HG03469 (cell line): ENCODE results near the gene SELENOW.
"Not testable (repeated sequence)": the region's sequence is repeated elsewhere in the genome, so short reads cannot be mapped to it uniquely, and the experiment has no call there.

Experiments used
- ATAC-seq: cut with Tn5 transposase; IDR thresholded peaks from one replicate; pipeline ENCODE4 v1.9.1; 2021; ENCODE audit warnings: mild to moderate bottlenecking, moderate library complexity, moderate number of reproducible peaks; ENCODE audit not compliant: unreplicated experiment

The SELENOW gene

DNA sequence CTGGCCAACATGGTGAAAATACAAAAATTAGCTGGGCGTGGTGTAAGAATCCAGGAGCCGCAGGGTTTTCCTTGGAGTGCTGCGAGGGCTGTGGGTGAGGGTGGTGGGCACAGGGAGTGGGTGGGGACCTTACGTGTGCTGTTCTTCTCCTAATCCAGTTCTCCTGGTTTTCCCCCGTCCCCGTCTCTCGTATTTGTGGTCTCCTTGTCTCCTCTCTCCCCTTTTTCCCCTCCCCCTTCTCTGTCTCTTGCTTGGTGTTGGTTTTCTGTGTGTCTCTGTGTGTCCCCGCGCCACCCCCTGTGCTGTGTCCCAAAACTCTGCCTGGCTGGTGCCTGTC is 1.7 kb downstream of the SELENOW start:
- ATAC-seq, result no peak

DNA sequence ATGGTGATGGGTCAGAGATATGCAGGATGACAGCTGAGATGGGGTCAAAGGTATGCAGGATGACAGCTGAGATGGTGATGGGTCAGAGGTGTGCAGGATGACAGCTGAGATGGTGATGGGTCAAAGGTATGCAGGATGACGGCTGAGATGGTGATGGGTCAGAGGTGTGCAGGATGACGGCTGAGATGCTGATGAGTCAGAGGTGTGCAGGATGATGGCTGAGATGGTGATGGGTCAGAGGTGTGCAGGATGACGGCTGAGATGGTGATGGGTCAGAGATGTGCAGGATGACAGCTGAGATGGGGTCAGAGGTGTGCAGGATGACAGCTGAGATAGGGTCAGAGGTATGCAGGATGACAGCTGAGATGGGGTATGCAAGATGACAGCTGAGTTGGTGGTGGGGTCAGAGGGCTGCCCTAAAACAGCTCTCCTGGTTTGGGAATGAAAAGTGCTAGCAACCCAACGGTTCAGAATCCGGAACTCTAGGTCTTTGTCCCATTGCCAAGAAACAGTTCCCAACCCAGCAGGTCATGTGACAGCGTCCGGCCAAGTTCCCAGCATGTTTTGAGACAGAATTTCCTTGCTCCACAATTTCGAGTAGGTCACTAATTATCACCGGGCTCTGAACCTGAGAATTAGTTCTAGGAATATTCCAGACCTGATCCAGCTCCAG is 3.2 kb downstream of the SELENOW start:
- no peak for ATAC-seq

- no peak for ATAC-seq
Measured at GRCh38 chr19:47786566-47786965, 8.1 kb downstream of the SELENOW start.

DNA sequence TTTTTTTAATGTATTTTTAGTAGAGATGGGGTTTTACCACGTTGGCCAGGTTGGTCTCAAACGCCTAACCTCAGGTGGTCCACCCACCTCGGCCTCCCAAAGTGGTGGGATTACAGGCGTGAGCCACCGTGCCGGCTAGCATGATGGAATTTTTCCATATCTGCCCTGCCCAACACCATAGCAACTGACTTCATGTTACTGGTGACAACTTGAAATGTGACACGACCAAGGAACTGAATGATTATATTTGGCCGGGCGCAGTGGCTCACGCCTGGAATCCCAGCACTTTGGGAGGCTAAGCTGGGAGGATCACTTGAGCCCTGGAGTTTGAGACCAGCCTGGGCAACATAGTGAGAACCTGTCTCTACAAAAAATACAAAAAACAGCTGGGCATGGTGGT is 8.8 kb downstream of the SELENOW start:
- not testable (repeated sequence) for ATAC-seq

DNA sequence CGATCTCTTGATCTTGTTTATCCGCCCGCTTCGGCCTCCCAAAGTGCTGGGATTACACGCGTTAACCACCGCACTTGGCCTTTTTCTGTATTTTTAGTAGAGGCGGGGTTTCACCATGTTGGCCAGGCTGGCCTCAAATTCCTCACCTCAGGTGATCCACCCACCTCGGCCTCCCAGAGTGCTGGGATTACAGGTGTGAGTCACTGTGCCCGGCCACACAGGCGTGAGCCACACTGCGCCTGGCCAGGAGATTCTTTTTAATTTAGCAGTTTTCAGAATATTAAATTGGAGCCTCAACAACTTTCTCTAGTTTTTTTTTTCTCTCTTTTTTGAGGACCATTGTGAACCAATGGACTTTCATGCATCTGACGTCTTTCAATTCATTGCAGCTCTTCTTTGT is 11.3 kb downstream of the SELENOW start:
- not testable (repeated sequence) for ATAC-seq

DNA sequence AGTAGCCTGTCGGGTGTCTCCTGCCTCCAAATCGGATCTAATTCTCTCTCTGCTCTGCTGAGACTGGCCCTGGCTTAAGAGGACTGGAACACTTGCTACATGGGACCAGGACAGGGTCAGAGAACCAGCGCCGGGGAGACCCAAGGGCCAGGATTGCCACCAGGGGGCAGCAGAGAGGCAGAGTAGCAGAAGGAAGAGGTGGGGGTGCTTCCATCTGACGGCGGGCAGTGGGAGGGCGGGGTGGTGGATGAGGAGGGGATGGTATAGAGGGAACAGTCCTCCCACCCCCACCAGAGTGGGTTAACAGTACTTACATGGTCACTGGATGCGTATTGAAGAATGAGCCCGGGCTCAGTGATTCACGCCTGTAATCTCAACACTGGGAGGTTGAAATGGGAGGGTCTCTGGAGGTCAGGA is 11.9 kb downstream of the SELENOW start:
- ATAC-seq, result no peak

- ATAC-seq, result no peak
Measured at GRCh38 chr19:47792616-47793015, 14.1 kb downstream of the SELENOW start.

GRCh38 chr19:47794526-47794925 is 16.0 kb downstream of the SELENOW start:
- no peak for ATAC-seq

GRCh38 chr19:47796785-47797184 is 18.3 kb downstream of the SELENOW start:
- ATAC-seq, result no peak

DNA sequence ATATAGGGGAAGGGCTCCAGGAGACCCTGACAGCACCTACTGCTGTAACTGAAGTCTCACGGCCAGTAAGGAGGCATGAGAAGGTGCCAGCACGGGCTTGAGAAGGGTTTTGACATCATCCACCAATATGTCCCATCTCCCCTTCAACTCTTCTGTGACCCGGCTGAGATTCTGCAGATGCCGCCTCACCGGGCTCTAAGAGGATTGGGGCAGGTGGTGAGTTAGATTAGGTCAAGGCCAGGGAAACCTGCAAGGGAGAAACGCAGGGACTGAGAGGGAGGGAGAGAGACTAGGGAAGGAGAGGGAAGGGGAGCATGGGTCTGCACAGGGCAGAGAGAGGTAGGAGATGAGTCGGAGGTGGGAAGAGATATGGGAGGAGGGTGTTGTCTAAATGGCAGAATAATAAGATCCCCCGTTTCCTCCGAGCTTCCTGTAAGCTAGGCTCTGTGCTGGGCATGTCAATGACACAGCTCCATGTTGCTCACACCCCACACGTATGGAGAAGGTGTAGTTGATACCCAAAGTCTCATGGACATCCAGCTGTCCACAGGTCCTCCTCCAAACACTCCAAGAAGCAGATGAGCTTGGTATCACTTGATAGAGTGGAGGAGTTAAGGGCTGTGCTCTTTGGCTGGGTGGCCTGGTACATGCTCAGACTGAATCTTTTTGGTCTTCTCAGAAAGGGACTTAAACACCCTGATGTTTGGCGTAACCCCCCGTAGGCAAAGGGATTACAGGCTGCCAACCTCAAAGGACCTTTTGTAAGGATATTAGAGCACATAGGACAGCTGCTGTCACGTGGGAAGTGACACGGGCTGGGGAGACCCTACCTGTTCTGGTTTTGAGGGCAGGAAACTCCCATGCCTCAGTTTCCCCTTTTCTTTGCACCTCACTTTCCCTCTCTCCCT is 19.7 kb downstream of the SELENOW start:
- no peak for ATAC-seq

DNA sequence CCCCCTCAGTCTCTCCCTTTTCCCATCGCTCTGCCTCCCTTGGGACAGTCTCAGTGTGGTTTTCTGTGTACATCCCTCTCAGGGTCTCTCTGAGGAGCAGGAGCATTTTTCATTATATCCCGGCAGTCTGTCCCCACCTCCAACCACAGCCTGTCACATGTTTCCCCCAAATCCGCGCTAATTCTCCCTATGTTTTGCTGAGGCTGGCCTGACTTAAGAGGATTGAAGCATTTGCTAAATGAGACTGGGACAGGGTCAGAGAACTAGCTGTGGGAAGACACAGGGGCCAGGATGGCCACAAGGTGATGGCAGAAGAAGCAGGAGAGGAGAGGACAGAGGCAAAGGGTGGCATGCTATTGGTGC is 20.4 kb downstream of the SELENOW start:
- ATAC-seq, result no peak

DNA sequence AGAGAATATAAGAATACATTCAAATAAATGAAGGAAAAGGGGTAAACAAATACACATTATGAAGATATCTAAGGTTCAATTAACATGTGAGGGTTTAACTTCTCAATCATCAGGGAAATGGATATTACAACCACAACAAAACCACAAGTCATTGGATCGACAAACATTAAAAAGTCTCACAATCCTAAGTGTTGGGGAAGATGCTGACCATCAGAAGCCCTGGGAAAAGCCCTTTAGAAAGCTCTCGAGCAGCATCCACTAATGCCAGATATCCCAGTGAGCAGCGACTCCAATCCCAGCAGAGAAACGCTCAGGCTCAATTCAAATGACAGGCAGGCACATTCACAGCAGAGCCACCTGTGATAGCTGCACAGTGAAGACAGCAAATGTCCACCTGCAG is 22.8 kb downstream of the SELENOW start:
- no peak for ATAC-seq

- no peak for ATAC-seq
Measured at GRCh38 chr19:47802521-47803043, 24.1 kb downstream of the SELENOW start.

DNA sequence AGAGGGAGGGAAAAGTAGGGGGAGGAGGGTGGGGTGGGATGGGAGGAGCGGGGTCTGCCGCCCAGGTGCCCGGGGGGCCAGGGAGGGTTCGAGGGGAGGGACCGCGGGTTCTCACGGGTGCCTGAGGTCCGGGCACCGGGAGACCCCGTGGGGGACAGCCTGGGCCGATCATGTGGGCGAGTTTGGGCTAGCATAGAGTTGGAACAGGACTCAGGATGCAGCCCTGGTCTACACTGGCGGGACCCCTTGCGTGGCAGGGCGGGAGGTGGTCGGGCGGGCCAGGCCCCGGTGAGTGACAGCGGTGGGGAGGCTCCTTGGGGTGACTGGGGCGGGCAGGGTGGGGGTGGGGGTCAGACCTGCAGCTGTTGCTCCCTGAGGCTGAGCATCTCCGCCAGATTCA is 24.6 kb downstream of the SELENOW start:
- not testable (repeated sequence) for ATAC-seq

- ATAC-seq, result not testable (repeated sequence)
Measured at GRCh38 chr19:47803671-47804070, 25.2 kb downstream of the SELENOW start.

DNA sequence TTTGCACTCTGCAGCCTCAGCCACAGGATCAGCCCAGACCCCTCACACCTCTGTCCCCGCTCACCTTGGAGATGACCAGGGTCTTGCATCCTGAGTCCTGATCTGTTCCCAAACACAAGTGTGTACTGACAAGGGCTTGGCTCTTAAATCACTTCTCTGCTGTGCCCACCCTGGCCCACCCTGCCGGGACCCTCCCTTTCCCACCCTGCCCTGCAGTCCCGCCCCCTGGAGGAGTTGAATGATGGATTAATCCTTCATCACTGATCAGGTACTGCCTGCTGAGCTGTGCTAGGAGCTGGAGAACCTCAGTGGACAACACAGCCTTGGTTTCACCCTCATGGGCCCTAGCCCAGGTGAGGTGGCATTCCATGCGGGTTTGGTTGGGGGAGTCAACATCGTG is 25.9 kb downstream of the SELENOW start, which contains the start of gene TPRX1:
Gene TPRX1, minus strand, starts transcription at position 101 of the 400 bp plus-strand sequence. Its CDS starts 12 bp downstream, at position 89.
- not testable (repeated sequence) for ATAC-seq

- ATAC-seq, result no peak
Measured at GRCh38 chr19:47805313-47805712, 26.8 kb downstream of the SELENOW start.

GRCh38 chr19:47806435-47806834 is 27.9 kb downstream of the SELENOW start:
- ATAC-seq, result no peak

- ATAC-seq, result no peak
Measured at GRCh38 chr19:47813304-47813994, 34.9 kb downstream of the SELENOW start.

GRCh38 chr19:47813995-47814328 is 35.5 kb downstream of the SELENOW start:
- ATAC-seq, result no peak

DNA sequence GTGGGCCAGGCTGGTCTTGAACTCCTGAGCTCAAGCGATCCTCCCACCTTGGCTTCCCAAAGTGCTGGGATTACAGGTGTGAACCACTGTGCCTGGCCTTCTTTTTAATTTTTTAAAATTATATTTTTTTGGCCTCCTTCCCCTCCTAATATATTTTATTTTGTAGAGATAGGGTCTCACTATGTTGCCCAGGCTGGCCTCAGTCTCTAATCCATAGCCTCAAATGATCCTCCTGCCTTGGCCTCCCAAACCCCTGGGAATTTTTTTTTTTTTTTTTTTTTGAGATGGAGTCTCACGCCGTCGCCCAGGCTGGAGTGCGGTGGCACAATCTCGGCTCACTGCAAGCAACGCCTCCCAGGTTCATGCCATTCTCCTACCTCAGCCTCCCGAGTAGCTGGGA is 37.8 kb downstream of the SELENOW start:
- not testable (repeated sequence) for ATAC-seq
